IPS-NIHi11 (cell line): ENCODE results near the gene SLC16A8.
"Not testable (repeated sequence)": the region's sequence is repeated elsewhere in the genome, so short reads cannot be mapped to it uniquely, and the experiment has no call there.

Source experiments
- DNase-seq: peaks from one replicate; pipeline ENCODE4 v3.0.0; 2012; ENCODE audit warnings: mixed read lengths, low spot score

Gene SLC16A8

GRCh38 chr22:38043151-38044039 lies 40.6 kb downstream of the SLC16A8 start:
- no peak for DNase-seq

DNA sequence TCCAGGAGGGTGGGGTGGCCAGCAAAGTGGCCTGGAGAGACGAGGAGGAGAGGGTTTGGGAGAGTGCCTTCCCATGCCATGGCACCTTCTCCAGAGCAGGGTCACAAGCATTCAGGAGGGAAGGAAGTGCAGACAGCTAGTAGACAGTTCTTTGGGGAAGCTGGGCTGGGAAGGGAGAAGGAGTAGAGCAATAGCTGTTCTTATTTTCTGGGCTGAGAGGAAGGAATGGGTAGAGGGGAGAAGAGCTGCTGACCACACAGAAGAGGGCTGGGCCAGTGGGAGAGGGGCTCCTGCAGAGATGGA lies 41.5 kb downstream of the SLC16A8 start:
- no peak for DNase-seq

DNA sequence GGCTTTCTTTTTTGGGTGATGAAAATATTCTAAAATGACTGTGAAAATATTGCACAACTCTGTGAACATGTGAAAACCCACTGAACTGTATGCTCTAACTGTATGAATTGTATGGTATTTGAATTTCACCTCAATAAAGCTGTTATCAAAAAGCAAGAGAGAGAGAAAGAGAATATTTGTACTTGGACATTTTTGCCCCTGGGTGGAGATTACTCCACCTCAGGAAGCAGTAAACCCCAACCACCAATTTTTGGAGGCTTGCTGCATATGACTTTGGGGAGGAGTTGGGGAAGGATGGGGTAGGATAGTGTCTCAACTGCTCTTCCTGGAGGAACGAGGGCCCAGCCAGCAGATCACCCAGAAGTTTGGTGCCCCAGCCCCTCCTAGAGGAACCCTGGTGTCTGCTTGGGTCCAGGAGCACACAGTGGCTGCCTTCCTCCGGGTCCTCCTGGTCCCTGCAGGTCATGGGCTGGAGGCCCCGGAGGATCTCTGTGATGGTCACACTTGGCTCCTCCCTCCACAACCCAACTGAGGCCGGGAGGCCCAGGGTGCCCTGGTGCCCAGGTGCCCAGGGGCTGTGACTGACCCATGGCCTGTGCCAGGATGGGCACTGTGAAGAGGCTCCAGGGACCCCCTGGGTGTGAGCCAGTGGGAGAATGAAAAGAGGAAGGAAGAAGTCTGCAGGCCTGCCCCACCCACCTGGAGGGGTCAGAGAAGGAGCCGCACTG lies 42.1 kb downstream of the SLC16A8 start:
- no peak for DNase-seq

GRCh38 chr22:38040953-38041759 lies 42.8 kb downstream of the SLC16A8 start:
- no peak for DNase-seq

- DNase-seq: no peak
Measured at GRCh38 chr22:38038890-38039812, 44.8 kb downstream of the SLC16A8 start.

DNA sequence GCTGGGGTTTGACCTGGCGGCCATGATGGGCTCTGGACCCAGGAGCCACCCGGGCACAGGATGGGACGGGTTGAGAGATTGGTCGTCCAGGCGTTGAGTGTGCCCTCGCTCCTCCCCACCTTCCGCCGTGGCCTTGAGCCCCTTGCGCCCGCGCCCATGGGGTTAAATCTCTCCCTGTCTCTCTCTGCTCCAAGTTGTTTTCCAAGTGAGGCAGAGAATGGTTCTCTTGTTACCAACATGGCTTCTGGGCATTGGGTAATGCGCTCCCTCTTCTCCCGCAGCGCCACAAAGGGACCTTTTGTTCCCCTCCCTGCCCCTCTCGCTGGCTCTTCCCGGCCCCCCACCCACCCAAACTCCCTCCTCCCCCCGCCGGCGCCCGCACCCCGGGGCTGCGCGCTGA lies 45.6 kb downstream of the SLC16A8 start:
- no peak for DNase-seq

DNA sequence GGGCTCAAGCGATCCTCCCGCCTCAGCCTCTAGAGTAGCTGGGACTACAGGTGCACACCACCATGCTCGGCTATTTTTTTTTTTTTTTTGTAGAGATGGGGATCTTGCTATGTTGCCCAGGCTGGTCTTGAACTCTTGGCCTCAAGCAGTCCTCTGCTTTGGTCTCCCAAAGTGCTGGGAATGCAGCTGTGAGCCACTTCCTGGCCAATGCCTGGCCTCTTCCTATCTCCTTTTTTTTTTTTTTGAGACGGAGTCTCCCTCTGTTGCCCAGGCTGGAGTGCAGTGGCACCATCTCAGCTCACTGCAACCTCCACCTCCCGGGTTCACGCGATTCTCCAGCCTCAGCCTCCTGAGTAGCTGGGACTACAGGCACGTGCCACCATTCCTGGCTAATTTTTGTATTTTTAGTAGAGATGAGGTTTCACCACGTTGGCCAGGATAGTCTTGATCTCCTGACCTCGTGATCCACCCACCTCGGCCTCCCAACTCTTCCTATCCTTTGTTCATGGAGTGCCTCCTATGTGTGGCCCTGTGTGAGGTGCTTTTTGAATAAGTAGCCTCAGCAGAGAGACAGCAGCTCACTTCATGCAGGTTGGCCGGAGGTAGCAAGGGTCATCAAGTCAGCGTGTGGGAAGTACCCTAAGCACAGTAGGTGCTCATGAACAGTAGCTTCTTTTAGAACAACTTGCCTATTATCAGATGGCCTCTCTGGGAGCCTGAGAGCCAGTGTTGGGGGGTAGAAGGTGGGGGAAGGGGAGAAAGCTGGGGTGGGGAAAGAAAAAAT lies 46.4 kb downstream of the SLC16A8 start:
- not testable (repeated sequence) for DNase-seq

- no peak for DNase-seq
Measured at GRCh38 chr22:38036392-38037062, 47.5 kb downstream of the SLC16A8 start.

DNA sequence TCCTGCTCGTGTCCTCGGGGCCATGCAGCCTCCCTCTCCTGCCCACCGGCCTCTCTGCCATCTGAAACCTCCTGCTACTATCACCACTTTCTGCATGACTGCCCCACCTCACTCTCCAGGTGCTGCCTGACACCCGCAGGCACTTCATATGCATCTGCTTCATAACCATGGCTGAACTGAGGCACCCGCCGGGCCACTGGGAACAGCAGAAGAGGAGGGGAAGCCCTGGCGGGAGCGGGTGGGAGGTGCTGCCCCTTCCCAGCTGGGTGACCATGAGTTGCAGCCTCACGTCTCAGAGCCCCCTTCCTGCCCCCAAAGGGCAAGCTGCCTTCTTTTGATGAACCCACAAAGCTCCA lies 48.5 kb downstream of the SLC16A8 start:
- no peak for DNase-seq

DNA sequence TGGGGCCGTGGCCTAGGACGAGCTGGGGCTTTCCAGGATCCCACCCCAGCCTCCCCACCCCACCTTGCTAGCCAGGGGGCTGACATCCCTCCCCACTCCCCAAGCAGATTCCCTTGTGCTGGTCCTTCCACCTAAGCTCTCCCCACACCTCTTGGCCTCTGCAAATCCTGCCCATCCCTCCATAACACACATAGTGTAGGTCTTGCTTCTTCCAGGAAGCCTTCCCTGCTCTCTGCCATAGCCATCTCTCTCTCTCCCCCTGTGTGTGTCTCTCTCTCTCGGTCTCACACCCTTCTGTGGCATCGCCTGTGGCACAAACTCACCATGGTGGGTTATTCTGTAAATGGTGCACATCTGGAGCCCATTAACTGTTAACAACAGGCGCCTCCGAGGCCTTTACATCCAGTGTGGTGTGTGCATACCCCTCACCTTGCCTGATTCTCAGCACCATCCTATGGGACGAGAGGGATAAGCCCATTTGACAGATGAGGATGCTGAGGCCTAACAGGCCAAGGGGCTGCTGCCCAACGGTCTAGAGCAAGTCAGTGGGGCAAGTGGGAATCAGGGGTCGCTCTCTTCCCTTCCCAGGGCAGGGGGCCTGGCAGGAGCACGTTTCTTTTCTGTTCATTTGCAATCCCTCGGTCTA lies 49.0 kb downstream of the SLC16A8 start:
- no peak for DNase-seq

DNA sequence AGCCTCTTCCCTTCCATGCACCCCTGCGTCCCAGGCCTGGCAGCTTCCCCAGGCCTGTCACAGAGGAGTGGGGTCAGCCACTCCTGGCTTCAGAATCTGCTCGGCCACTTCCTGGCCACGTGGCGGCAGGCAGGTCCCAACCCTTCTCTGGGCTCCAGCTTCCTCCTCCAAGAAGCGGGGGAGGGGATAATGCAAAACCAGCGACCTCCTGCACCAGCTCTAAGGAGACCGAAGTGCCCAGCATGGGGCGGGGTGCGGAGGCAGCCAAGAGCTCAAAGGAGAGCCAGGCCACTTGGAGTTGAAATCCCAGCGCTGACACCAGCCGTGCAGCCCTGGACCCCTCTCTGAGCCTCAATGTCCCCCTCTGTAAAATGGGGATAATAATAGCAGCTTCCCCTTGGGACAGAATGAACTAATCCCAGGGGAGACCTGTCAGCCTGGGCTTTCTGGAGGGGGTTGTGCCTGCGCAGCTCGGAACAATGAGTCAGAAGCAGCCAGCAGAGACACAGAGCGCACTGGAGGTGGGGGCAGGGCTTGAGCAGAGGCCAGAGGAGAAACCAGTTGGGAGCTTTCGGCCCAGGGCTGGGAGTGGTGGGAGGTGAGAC lies 49.6 kb downstream of the SLC16A8 start:
- peak; percentile 81 for DNase-seq

DNA sequence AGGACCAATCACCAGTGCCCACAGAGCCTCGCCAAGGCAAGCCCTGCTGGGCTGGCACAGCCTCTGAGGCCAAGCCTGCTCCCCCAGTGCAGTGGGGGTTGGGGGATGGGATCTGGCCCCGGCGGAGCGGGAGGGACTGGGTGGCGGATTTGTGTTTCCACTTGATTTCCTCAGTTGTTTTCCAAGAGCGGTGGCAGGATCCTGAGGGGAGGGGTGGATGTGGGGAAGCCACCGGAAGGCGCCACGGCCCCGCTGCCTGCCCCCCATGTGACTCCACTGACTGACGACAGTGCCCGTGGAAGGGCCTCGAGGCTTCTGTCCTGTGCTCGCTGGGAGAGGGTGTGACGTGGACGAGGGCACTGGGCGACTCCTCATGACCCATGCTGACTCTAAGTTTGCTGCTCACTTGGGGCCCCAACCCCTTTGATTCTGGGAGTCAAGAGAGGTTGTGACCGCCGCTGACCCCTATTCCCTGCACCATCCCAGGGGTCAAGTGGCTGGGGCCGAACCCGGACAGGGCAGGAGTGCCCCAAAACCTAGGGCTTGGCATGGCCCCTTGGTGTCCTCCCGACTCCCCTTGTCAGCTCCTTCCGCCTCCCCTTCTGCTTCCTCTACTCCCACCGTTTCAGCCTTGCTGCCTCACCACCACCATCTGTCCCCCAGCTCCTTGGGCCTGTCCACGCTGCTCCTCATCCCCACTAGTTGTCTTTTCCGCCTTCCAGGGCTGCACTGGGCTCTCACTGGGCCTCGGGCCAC lies 50.3 kb downstream of the SLC16A8 start:
- DNase-seq: no peak

DNA sequence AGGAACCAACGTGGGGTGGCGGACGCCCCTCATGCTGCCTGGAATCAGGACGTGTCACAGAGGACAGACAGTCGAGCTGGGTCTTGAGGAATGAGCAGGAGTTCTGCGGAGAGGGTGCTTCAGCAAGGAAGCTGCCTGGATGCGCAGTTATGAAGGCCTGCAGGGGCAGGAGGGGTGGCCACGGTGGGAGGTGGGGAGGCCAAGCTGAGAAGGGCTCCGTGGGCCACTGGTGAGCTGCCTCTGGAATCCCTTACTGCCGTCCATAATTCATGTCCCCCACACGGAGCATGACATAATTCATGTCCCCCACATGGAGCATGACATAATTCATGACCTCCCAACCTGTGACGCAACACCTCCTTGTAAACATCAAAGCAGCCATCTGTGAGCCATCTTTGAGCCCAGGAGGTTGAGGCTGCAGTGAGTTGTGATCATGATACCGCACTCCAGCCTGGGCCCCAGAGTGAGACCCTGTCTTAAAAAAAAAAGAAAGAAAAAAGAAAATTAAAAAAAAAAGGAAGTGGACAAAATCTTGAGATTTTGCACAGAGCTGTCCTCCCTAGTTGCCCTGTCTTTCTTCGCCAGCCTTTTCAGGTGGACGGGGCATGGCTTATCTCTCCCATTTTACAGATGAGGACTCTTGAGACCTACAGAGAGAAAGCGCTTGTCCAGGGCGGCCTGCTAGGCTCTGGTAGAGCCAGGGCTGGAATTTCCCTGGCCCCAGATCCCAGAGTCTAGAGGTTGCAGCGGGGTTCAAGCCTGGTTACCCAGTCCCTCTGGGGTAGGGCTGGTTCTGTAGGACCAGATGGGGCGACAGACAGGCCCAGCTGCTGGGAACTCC lies 51.1 kb downstream of the SLC16A8 start:
- no peak for DNase-seq

DNA sequence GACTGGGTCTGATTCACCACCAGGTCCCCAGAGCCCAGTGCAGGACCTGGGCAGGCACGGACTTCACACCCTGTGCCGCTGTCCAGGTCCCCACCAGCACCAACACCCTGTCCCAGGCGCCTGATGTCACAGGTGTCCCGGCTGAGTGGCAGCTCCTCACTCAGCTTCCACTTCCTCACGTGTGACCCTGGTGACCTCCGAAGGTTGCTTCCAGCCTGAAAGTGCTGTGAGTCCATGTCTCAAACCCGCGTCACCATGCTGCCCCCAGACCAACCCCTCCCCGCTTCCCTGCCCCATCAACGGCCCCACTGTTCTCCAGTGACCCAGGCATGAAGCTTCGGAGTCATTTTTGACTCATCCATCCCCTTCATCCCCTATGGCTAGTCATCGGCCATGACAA lies 52.5 kb downstream of the SLC16A8 start:
- no peak for DNase-seq

- DNase-seq: no peak
Measured at GRCh38 chr22:38030311-38031133, 53.5 kb downstream of the SLC16A8 start.

- DNase-seq: no peak
Measured at GRCh38 chr22:38029901-38030300, 54.1 kb downstream of the SLC16A8 start.

- no peak for DNase-seq
Measured at GRCh38 chr22:38029370-38029769, 54.6 kb downstream of the SLC16A8 start.
